ENCODE data around the gene ADGRD2. TPM values are rescaled to one million over a fixed set of nuclear protein-coding genes. Genes with fewer than 3 reads are reported as not detected.

ADGRD2 gene
- total and polyA plus RNA-seq, 2 of the 13 experiments (the other 11 are each of a cell fraction or from before 2014, with no cell fraction given): not detected

DNA sequence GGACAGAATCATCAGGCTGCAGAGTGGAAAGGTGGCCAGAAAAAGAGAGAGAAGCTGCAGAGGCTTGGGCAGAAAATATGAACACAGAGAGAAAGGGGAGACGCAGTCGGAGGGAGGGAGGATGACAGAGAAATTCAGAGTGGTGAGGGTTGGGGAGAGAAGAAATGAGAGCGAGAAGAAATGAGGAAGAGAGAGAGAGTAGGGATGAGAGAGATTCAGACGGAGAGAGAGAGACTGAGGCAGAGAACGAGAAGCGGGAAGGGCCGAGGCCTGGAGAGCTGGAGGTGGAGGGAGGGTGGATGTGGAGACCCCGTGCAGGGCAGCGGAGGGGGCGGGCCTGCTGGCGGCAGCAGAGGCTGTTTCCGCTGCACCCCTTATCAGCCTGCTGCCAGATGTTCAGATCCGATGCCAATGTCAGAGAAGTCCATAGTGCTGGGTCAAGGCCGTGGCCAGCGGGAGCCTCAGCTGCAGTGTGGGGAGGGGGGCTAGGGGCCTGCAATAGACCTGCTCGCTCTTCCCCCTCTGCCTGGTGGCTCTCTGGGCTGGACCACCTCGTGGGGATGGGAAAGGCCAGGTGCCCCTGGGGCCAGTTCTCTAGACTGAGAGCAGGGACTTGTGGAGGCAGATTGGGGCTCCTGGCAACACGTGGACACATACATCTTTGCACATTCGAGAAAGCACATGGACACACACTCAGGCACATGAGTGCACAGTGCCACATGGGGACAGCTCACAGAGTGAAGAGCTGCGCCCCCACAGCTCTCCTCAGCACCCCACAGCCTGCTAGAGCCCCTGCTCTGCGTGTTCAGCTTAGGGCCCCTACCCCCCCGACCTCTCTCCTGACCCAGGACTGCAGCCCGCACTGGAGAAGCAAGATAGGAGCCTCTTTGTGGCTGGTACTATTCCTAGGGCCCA, 61.9 kb downstream of the ADGRD2 start (continued):
- TF ChIP-seq, protein P1, sequence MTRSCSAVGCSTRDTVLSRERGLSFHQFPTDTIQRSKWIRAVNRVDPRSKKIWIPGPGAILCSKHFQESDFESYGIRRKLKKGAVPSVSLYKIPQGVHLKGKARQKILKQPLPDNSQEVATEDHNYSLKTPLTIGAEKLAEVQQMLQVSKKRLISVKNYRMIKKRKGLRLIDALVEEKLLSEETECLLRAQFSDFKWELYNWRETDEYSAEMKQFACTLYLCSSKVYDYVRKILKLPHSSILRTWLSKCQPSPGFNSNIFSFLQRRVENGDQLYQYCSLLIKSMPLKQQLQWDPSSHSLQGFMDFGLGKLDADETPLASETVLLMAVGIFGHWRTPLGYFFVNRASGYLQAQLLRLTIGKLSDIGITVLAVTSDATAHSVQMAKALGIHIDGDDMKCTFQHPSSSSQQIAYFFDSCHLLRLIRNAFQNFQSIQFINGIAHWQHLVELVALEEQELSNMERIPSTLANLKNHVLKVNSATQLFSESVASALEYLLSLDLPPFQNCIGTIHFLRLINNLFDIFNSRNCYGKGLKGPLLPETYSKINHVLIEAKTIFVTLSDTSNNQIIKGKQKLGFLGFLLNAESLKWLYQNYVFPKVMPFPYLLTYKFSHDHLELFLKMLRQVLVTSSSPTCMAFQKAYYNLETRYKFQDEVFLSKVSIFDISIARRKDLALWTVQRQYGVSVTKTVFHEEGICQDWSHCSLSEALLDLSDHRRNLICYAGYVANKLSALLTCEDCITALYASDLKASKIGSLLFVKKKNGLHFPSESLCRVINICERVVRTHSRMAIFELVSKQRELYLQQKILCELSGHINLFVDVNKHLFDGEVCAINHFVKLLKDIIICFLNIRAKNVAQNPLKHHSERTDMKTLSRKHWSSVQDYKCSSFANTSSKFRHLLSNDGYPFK (CRISPR knock-in tag; IDR thresholded peaks at IDR 0.05; ENCODE audit: borderline replicate concordance): no peak
- no peak for TF ChIP-seq CAMTA2 (CRISPR knock-in tag; IDR thresholded peaks at IDR 0.05; ENCODE audit: borderline replicate concordance)
- TF ChIP-seq, protein P2, sequence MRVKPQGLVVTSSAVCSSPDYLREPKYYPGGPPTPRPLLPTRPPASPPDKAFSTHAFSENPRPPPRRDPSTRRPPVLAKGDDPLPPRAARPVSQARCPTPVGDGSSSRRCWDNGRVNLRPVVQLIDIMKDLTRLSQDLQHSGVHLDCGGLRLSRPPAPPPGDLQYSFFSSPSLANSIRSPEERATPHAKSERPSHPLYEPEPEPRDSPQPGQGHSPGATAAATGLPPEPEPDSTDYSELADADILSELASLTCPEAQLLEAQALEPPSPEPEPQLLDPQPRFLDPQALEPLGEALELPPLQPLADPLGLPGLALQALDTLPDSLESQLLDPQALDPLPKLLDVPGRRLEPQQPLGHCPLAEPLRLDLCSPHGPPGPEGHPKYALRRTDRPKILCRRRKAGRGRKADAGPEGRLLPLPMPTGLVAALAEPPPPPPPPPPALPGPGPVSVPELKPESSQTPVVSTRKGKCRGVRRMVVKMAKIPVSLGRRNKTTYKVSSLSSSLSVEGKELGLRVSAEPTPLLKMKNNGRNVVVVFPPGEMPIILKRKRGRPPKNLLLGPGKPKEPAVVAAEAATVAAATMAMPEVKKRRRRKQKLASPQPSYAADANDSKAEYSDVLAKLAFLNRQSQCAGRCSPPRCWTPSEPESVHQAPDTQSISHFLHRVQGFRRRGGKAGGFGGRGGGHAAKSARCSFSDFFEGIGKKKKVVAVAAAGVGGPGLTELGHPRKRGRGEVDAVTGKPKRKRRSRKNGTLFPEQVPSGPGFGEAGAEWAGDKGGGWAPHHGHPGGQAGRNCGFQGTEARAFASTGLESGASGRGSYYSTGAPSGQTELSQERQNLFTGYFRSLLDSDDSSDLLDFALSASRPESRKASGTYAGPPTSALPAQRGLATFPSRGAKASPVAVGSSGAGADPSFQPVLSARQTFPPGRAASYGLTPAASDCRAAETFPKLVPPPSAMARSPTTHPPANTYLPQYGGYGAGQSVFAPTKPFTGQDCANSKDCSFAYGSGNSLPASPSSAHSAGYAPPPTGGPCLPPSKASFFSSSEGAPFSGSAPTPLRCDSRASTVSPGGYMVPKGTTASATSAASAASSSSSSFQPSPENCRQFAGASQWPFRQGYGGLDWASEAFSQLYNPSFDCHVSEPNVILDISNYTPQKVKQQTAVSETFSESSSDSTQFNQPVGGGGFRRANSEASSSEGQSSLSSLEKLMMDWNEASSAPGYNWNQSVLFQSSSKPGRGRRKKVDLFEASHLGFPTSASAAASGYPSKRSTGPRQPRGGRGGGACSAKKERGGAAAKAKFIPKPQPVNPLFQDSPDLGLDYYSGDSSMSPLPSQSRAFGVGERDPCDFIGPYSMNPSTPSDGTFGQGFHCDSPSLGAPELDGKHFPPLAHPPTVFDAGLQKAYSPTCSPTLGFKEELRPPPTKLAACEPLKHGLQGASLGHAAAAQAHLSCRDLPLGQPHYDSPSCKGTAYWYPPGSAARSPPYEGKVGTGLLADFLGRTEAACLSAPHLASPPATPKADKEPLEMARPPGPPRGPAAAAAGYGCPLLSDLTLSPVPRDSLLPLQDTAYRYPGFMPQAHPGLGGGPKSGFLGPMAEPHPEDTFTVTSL (CRISPR knock-in tag; IDR thresholded peaks at IDR 0.05; ENCODE audit: borderline replicate concordance): no peak; the same call in 1 of the 2 replicates
- no peak for TF ChIP-seq NFIC (IDR thresholded peaks at IDR 0.05; ENCODE audit: low read length)
- TF ChIP-seq, protein P3, sequence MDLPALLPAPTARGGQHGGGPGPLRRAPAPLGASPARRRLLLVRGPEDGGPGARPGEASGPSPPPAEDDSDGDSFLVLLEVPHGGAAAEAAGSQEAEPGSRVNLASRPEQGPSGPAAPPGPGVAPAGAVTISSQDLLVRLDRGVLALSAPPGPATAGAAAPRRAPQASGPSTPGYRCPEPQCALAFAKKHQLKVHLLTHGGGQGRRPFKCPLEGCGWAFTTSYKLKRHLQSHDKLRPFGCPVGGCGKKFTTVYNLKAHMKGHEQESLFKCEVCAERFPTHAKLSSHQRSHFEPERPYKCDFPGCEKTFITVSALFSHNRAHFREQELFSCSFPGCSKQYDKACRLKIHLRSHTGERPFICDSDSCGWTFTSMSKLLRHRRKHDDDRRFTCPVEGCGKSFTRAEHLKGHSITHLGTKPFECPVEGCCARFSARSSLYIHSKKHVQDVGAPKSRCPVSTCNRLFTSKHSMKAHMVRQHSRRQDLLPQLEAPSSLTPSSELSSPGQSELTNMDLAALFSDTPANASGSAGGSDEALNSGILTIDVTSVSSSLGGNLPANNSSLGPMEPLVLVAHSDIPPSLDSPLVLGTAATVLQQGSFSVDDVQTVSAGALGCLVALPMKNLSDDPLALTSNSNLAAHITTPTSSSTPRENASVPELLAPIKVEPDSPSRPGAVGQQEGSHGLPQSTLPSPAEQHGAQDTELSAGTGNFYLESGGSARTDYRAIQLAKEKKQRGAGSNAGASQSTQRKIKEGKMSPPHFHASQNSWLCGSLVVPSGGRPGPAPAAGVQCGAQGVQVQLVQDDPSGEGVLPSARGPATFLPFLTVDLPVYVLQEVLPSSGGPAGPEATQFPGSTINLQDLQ (CRISPR knock-in tag; IDR thresholded peaks at IDR 0.05): peak; percentile 99
- no peak for TF ChIP-seq CHD2 (IDR thresholded peaks at IDR 0.05; ENCODE audit: low read depth, low read length)
- TF ChIP-seq ZNF460 (CRISPR knock-in tag; IDR thresholded peaks at IDR 0.05; ENCODE audit: borderline replicate concordance): no peak
- TF ChIP-seq FOXJ3 (CRISPR knock-in tag; IDR thresholded peaks at IDR 0.05; ENCODE audit: borderline replicate concordance): no peak
- no peak for TF ChIP-seq SOX13 (IDR thresholded peaks at IDR 0.05)
- peak in 1 of 2 experiments; percentile 63; a peak in 2 of 4 replicates for TF ChIP-seq SOX13 (CRISPR knock-in tag; conservative IDR thresholded peaks at IDR 0.05 in 1 of 2, IDR thresholded peaks at IDR 0.05 in 1 of 2)
- TF ChIP-seq, protein P4, sequence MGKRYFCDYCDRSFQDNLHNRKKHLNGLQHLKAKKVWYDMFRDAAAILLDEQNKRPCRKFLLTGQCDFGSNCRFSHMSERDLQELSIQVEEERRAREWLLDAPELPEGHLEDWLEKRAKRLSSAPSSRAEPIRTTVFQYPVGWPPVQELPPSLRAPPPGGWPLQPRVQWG (CRISPR knock-in tag; IDR thresholded peaks at IDR 0.05; ENCODE audit: borderline replicate concordance, low read depth): no peak
- TF ChIP-seq MED1 (CRISPR knock-in tag; IDR thresholded peaks at IDR 0.05): peak; percentile 64
- TF ChIP-seq, protein P5, sequence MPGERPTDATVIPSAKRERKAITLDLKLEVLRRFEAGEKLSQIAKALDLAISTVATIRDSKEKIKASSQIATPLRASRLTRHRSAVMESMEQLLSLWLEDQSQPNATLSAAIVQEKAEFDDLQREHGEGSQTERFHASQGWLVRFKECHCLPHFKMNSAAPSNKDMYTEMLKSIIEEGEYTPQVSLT (CRISPR knock-in tag; IDR thresholded peaks at IDR 0.05; ENCODE audit: borderline replicate concordance, low read depth): no peak
- TF ChIP-seq ZNF30 (CRISPR knock-in tag; IDR thresholded peaks at IDR 0.05): no peak
- TF ChIP-seq TBP (CRISPR knock-in tag; IDR thresholded peaks at IDR 0.05): no peak
- TF ChIP-seq ZFP82 (CRISPR knock-in tag; IDR thresholded peaks at IDR 0.05; ENCODE audit: borderline replicate concordance): no peak

Measured in HepG2 (cell line).